ENCODE results near the gene METTL4. TPM values are rescaled to one million over a fixed set of nuclear protein-coding genes. Genes with fewer than 3 reads are reported as not detected.

METTL4 gene, protein sequence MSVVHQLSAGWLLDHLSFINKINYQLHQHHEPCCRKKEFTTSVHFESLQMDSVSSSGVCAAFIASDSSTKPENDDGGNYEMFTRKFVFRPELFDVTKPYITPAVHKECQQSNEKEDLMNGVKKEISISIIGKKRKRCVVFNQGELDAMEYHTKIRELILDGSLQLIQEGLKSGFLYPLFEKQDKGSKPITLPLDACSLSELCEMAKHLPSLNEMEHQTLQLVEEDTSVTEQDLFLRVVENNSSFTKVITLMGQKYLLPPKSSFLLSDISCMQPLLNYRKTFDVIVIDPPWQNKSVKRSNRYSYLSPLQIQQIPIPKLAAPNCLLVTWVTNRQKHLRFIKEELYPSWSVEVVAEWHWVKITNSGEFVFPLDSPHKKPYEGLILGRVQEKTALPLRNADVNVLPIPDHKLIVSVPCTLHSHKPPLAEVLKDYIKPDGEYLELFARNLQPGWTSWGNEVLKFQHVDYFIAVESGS
- 8.8 and 14.0 TPM in 2 replicates for total RNA-seq (2014; rRNA removed; shearing (Covaris generic); ENCODE audit: low replicate concordance)

DNA sequence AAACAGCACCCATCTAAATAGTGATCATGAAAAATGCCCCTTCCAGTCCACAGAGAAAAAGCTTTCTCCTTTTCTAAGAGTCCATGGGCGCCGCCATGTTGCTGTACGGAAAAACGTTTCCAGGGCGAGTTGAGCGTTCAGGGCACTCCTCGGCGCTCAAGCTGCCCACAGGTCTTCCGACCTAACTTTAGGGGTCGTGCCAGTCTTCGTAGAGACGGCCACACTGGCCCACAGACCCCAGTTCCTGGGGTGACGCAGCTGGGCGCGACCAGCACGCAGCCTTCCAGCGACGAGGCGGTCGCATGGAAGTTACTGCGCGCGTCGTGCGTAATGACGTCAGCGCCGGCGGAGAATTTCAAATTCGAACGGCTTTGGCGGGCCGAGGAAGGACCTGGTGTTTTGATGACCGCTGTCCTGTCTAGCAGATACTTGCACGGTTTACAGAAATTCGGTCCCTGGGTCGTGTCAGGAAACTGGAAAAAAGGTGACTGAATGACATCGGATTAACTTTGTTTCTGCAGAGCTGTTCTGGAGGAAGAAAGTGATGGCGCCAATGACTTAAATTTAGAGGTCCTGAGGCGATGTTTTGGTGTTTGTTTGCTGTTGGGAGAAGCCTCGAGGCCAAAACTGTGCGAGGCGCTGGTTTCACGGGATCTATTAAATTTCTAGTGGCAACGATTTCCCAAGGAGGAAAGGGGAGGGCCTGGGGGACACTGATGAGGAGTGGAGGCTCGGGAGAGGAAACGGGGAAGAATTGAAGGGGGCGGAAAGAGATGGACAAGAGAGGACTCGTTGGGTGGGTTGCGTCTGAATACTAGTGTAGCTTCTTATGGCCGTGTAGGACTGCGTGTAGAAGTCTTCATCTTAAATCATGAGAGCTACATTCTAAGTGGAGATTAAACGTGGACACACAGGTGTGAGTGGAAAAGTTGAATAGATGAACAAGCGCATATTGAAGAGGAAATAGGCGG lies at the start of gene METTL4, which contains the start of gene NDC80:
METTL4 (minus strand) TSS at position 306 of the 971 bp plus-strand sequence. CDS start 4,289 bp downstream, outside the sequence.
NDC80 (plus strand) TSS at position 358 of the 971 bp plus-strand sequence. CDS start 1,429 bp downstream, outside the sequence.
- DNase-seq (ENCODE audit: low read depth), result peak; percentile 89
- in situ Hi-C loops (cut with HindIII; ENCODE audit: low pct_unique_long_range_greater_than_20kb, low sequenced_read_pairs), result no loop called here

DNA sequence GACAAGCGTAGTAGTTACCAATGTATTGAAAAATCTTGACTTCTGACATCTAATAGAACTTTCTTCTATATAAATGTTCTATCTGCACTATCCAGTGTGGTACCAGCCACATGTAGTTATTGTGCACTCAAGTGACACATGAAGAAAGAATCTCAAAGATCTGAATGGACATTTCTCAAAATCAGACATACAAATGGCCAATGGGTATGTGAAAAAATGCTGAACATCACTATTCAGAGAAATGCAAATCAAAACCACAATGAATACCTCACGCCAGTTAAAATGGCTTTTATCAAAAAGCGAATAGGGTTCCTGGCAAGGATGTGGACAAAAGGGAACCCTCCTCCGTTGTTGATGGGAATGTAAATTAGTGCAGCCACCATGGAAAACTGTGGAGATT lies 46.7 kb upstream of the METTL4 start:
- in situ Hi-C loops (cut with HindIII; ENCODE audit: low pct_unique_long_range_greater_than_20kb, low sequenced_read_pairs), result no loop called here
- DNase-seq (ENCODE audit: low read depth), result no peak

DNA sequence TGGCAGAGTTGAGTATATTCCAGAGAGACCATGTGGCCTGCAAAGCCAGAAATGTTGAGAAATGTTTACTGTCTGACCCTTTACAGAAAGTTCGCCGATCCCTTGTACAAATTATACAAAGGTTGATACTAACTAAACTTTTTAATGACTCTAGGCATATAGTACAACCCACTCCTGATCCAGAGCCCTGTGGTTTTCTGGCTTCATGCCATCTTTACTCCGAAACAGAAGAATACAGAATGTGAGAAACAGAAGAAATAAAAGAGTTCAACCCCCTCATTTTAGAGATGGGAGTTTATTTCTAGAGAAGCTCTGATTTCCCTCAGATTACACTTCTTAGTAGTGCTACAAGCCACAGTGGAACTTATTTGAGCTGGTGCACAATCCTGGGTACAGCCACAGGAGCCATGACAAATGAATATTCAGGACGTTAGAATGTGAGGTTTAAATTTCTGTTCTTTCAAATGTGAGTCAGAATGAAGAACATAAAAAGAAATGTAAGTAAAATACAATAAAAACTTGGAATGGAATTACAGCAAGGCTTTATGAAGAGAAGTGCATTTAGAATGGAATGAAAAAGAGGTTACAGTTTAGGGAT lies 46.2 kb upstream of the METTL4 start:
- DNase-seq (ENCODE audit: low read depth), result no peak
- in situ Hi-C loops (cut with HindIII; ENCODE audit: low pct_unique_long_range_greater_than_20kb, low sequenced_read_pairs), result no loop called here

DNA sequence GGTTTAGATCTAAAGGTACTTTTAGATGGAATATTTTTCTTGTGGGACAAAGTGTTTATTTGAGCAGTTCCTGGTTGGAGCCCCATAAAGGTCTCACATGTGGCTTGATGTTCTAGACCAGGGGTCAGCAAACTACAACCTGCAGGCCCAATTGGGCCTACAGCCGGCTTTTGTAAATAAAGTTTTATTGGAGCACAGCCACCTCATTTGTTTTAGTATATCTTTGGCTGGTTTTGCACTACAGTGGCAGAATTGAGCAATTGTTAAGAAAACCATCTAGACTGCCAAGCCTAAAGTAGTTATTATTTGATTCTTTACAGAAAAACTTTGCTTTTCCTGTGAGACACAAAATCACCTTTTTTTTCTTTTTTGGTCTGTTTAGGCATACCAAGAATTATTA lies 41.7 kb upstream of the METTL4 start:
- DNase-seq (ENCODE audit: low read depth), result no peak
- in situ Hi-C loops (cut with HindIII; ENCODE audit: low pct_unique_long_range_greater_than_20kb, low sequenced_read_pairs), result no loop called here

DNA sequence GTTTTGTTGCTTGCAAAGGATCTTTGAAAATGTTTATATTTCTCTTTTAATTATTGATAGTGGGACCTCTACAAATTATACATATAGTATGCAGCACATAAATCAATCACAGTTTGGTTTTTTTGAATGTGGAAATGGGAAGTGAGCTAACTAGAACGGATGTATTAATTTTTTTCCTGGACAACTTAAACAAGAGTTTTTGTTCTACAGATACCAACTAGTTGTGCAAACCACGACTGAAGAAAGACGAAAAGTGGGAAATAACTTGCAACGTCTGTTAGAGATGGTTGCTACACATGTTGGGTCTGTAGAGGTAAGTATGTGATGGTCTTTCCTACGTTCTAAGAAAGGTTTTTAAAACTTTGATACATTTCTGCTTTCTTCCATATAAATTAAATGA lies 39.2 kb upstream of the METTL4 start:
- in situ Hi-C loops (cut with HindIII; ENCODE audit: low pct_unique_long_range_greater_than_20kb, low sequenced_read_pairs), result no loop called here
- DNase-seq (ENCODE audit: low read depth), result no peak

DNA sequence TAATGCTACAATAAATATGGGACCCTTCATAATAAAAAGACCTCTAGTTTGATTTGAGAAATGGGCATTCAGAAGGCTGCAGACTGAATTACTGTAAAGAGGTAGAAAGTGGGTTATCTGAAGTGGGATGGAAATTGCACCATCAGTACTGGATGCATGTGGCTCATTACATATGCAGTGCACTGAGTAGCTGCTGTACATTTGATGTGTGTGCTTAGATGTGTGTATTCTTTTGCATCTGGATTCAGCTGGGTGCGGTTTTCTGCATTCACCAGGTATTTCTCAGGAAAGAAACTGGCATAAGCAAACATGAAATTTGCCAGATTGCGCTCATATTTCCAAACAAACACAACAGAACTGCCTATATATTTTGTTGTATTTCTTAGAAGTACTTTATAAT lies 38.3 kb upstream of the METTL4 start:
- in situ Hi-C loops (cut with HindIII; ENCODE audit: low pct_unique_long_range_greater_than_20kb, low sequenced_read_pairs), result no loop called here
- DNase-seq (ENCODE audit: low read depth), result no peak

DNA sequence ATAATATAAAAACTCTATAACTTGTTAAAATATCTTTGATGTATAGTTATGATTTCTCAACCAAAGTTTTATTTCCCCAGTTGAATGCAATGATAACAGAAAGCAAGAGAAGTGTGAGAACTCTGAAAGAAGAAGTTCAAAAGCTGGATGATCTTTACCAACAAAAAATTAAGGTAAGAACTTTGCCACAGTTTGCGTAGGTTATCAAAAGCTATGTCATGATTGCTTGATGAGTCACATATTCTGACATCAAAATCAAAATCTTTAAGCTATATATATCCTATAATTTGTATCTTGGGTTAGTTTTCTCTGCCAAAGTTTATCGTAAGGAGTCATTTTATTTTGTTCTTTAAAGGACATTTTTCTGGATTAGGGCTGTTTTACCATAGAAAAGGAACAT lies 35.0 kb upstream of the METTL4 start:
- in situ Hi-C loops (cut with HindIII; ENCODE audit: low pct_unique_long_range_greater_than_20kb, low sequenced_read_pairs), result no loop called here
- DNase-seq (ENCODE audit: low read depth), result no peak

DNA sequence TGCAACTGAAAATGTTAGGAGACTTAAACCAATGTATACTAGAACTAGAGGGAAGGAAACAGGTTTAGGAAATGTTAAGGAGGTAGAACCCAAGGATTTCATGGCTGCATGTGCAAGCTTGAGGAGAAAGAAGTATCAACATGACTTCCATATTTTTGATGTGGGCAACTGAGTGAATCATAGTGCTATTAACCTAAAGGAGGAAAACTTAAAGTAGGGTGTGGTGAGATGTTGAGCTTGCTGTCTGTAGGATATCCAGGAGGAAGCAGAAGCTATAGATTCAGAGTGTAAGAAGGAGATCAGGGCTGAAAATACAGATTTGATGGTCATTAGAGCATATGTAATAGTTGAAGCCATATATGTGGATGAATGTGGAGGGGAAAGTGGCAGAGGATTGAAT lies 31.5 kb upstream of the METTL4 start:
- in situ Hi-C loops (cut with HindIII; ENCODE audit: low pct_unique_long_range_greater_than_20kb, low sequenced_read_pairs), result no loop called here
- no peak for DNase-seq (ENCODE audit: low read depth)

DNA sequence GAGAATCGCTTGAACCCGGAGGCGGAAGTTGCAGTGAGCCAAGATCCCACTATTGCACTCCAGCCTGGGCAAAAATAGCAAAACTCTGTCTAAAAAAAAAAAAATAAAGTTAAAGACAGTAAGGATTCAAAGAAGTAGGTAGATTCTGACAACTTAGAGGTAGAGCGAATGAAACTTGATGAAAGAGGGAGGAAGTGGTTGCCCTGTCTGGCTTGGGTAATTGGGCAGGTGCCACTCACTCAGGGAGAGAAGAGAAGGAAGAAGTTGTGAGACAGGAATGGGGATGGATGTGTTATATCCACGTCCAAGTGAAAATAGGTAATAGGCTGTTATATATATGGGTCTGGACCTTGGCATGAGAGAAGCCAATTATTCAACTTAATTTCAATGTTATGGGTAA lies 26.3 kb upstream of the METTL4 start:
- DNase-seq (ENCODE audit: low read depth), result no peak
- in situ Hi-C loops (cut with HindIII; ENCODE audit: low pct_unique_long_range_greater_than_20kb, low sequenced_read_pairs), result no loop called here

DNA sequence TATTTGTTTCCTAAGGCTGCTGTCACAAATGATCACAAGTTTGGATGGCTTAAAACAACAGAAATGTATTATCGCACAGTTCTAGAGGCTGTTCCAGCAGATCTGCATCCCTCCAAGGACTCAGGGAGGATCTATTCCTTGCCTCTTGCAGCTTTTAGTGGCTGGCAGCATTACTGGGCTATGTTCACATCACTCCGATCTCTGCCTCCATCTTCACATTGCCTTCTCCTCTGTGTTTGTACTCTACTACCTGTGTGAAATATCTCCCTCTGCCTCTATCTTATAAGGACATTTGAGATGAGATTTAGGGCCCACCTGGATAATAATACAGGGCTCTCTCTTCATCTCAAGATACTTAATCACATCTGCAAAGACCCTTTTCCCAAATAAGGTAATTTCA lies 19.0 kb upstream of the METTL4 start:
- in situ Hi-C loops (cut with HindIII; ENCODE audit: low pct_unique_long_range_greater_than_20kb, low sequenced_read_pairs), result no loop called here

DNA sequence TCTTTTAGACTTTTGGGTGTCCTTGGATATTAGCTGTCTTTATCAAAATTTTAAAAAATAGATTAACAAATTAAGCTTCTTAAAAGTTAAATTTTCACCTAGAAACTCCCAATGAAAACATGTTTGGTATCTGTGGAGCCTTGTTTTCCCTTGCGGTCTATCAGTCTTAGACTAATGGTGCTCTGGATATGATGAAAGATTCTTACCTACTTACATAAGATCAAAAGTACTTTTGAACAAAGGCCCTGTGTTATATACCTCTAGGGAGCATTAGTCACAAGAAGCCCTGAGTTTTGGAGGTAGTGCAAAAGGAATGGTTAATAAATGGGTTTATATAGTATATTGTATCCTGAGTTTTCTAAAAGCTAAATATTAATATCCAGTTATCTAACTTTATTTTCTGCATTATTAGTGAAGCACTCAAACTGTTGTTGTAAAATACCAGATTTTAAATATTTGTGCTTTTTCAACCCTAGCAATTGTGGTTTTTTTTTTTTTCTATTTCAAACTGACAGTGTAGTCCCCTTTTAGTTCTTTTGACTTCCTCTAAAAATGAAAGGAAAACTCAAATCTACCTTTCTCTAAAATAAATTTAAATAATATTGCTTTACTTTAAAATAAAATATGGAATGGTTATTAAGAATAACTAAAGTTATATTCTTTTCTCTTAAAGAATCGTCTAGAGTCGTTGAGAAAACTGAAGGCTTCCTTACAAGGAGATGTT lies 18.2 kb upstream of the METTL4 start:
- DNase-seq (ENCODE audit: low read depth), result no peak
- in situ Hi-C loops (cut with HindIII; ENCODE audit: low pct_unique_long_range_greater_than_20kb, low sequenced_read_pairs), result no loop called here

More for the DNA sequence above, 19.0 kb upstream of the METTL4 start:
- DNase-seq (ENCODE audit: low read depth), result no peak

DNA sequence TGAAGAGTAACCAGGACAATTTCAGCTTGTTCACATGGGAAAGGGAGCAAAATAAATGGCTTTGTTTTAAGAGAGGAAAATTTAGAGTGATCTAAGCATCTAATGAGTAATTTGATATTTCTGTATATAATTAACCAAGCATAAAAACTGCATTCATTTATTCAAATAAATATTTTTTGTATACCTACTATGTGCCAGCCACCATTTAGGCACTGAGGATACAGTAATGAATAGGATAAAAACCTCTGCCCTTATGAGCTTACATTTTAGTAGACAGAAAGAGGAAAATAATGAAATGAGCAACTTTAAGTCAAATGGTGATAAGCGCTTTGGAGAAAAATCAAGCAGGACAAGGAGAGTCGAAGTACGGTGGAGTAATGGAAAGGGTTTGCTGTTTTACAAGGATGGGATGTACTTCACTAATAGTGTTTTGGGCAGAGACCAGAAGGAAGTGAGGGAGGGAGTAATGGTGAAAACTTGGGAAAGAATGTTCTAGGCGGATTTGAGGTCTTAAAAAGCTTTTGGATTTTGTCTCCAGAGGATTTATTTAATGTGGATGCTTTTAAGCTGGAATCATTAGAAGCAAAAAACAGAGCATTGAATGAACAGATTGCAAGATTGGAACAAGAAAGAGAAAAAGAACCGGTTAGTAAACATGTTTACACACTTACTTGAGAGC lies 17.5 kb upstream of the METTL4 start:
- DNase-seq (ENCODE audit: low read depth), result no peak
- in situ Hi-C loops (cut with HindIII; ENCODE audit: low pct_unique_long_range_greater_than_20kb, low sequenced_read_pairs), result no loop called here

DNA sequence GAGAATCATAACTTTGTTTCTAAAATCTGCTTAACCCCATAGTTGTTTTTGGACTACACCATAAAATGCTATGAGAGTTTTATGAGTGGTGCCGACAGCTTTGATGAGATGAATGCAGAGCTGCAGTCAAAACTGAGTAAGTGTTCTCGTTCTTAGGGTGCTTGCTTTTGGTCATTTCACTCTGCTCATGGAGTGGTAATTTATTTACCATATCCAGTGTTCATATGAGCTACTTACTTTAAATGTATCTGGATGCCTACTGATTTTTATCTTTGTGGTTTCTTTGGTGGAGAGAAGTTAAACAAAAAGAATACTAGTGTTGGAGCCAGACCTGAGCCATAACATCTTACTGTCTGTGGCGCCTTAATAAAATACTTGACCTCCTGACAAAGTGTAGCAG lies 16.5 kb upstream of the METTL4 start:
- in situ Hi-C loops (cut with HindIII; ENCODE audit: low pct_unique_long_range_greater_than_20kb, low sequenced_read_pairs), result no loop called here
- no peak for DNase-seq (ENCODE audit: low read depth)

DNA sequence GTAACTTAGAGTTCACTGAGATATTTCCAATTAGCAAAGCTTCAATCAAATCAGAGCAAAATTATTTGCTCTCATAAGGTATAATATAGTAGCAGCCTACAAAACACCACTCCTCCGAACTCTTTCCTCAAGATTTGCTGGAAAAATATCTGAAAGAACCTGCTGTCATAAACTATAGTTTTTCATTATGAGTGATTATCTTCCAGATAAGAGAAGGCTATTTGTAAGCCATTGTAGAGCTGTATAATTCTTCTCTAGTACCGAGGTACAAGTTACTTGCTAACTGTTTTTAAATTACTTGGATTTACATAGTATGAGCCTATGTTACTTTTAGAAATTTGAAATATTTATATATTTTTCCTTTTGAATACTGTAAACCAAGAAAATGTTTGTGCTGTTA lies 2.1 kb upstream of the METTL4 start:
- in situ Hi-C loops (cut with HindIII; ENCODE audit: low pct_unique_long_range_greater_than_20kb, low sequenced_read_pairs), result no loop called here
- DNase-seq (ENCODE audit: low read depth), result peak; percentile 3

DNA sequence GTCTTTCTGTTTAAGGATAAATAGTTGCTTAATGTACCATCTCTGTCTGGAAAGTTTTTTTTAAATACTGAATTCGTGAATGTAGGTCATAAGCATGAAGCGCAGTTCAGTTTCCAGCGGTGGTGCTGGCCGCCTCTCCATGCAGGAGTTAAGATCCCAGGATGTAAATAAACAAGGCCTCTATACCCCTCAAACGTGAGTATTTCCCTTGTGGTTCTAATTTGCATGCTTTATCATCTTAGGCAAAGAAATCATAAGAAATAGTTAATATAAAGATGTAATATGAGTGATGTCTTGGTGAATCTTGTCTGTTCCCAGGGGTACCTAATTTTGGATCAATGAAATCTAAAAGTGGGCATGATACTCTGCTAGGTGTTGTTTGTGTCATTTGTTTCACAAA lies 1.6 kb upstream of the METTL4 start:
- DNase-seq (ENCODE audit: low read depth), result peak; percentile 12
- in situ Hi-C loops (cut with HindIII; ENCODE audit: low pct_unique_long_range_greater_than_20kb, low sequenced_read_pairs), result no loop called here

DNA sequence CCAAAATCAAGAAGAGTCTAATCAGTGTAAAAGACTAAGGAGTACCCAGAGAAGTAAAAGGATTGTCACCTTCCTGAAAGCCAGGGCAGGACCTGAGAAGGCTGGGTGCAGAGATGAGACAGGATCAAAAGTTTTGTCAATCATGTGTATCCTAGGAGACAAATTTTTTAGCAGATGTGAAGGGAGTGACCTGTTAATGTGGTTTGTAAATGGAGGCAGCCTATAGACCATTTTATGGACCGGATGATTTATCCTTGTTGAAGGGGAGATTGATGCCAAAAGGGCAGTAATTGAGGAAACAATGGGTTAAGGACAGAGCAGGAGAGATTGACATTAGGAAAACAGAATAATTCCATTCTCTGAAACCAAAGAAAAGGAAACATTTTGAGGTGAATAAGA lies 865 bp upstream of the METTL4 start:
- DNase-seq (ENCODE audit: low read depth), result peak; percentile 12
- in situ Hi-C loops (cut with HindIII; ENCODE audit: low pct_unique_long_range_greater_than_20kb, low sequenced_read_pairs), result no loop called here

DNA sequence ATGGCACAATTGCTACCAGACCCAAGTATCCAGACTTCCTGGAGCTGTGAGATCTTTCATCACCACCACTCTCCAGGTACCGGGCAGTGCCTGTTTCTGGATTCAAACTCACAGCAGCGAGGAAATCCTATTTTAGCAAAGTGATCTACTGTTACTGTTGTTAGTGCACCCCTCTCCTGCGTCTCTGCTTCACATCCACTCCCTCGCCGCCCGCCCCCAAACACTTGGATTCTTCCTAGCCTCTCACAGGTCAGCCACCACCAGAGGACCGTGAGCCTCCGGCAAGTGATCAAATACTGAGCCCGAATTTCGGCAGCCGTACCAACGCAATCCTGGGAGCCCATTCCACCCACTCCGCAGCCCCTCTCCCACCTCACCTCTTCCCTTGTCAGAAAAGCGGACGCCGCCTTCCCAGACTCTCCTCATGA lies 519 bp downstream of the METTL4 start:
- in situ Hi-C loops (cut with HindIII; ENCODE audit: low pct_unique_long_range_greater_than_20kb, low sequenced_read_pairs), result no loop called here
- DNase-seq (ENCODE audit: low read depth), result no peak
